Cardiac fibroblast (primary cell): ENCODE measurements around the gene SIK2.

ENCODE experiments used
- DNase-seq, 2 donors: peaks; one replicate each; pipeline versions ENCODE4 v3.0.0 to v3.0.0-alpha.2; 2010; ENCODE audit warnings: low read depth in 2 of 2
- H3K4me3 ChIP-seq, 2 donors: replicated peaks in 1 of 2; 1 replicate in 1 of 2; 2 replicates in 1 of 2; pipeline ENCODE4 v1.5.1; 2011; ENCODE audit warnings: low read depth in 2 of 2, low read length in 2 of 2, mild to moderate bottlenecking in 2 of 2, moderate library complexity in 1 of 2
- CTCF ChIP-seq: IDR thresholded peaks from one replicate; pipeline ENCODE4 v1.5.1; 2011; ENCODE audit warnings: low read depth, mild to moderate bottlenecking, low read length, inconsistent platforms

The SIK2 gene

GRCh38 chr11:111589886-111590499 lies 12.3 kb upstream of the SIK2 start:
- no peak for DNase-seq
- no peak overlapping the region for H3K4me3 ChIP-seq
- no peak for TF ChIP-seq CTCF

GRCh38 chr11:111591187-111591960 lies 10.9 kb upstream of the SIK2 start:
- DNase-seq: no peak
- TF ChIP-seq CTCF: no peak
- H3K4me3 ChIP-seq: no peak overlapping the region

GRCh38 chr11:111592491-111592890 lies 9.8 kb upstream of the SIK2 start:
- no peak for DNase-seq
- H3K4me3 ChIP-seq: no peak overlapping the region
- TF ChIP-seq CTCF: no peak

GRCh38 chr11:111596319-111596718 lies 5.9 kb upstream of the SIK2 start:
- no peak overlapping the region for H3K4me3 ChIP-seq
- TF ChIP-seq CTCF: no peak
- DNase-seq: no peak

- no peak for TF ChIP-seq CTCF
- H3K4me3 ChIP-seq: no peak overlapping the region
- peak in 1 of 2 donors; percentile 16 for DNase-seq
Measured at GRCh38 chr11:111598148-111598547, 4.1 kb upstream of the SIK2 start.

GRCh38 chr11:111598559-111598958 lies 3.7 kb upstream of the SIK2 start:
- TF ChIP-seq CTCF: no peak
- DNase-seq: peak; percentile 72 to 85
- H3K4me3 ChIP-seq: no peak overlapping the region

- no peak for DNase-seq
- peak overlapping the region; percentile 26 to 72 for H3K4me3 ChIP-seq
- TF ChIP-seq CTCF: no peak
Measured at GRCh38 chr11:111601636-111601978, 642 bp upstream of the SIK2 start.
